Measurements from ENCODE around the gene LCP2.

DNA sequence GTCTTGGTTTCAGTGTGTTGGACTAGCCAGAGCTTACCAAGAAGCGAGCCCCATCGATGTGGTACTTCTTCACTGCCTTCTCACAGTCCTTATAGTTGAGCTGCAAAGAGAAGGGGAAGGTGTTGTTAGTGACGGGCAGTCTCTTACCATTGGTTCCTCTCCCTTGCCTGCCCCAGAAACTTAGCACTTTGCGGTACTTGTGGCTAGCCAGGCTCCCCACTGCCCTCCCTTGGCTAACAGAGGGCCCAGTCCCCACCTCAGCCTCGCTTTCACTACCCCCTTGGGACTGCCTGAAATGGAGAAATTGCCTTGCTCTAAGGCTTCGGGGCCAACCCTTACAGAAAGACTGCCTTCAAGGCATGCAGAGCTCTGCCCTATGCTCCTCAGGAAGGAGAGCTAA, 4.3 kb downstream of the LCP2 start:
- no peak for TF ChIP-seq POLR2AphosphoS5 (IDR thresholded peaks at IDR 0.05; ENCODE audit: low read depth, low read length)
- TF ChIP-seq, protein P1, sequence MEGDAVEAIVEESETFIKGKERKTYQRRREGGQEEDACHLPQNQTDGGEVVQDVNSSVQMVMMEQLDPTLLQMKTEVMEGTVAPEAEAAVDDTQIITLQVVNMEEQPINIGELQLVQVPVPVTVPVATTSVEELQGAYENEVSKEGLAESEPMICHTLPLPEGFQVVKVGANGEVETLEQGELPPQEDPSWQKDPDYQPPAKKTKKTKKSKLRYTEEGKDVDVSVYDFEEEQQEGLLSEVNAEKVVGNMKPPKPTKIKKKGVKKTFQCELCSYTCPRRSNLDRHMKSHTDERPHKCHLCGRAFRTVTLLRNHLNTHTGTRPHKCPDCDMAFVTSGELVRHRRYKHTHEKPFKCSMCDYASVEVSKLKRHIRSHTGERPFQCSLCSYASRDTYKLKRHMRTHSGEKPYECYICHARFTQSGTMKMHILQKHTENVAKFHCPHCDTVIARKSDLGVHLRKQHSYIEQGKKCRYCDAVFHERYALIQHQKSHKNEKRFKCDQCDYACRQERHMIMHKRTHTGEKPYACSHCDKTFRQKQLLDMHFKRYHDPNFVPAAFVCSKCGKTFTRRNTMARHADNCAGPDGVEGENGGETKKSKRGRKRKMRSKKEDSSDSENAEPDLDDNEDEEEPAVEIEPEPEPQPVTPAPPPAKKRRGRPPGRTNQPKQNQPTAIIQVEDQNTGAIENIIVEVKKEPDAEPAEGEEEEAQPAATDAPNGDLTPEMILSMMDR (IDR thresholded peaks at IDR 0.05) = no peak
- TF ChIP-seq, protein P2, sequence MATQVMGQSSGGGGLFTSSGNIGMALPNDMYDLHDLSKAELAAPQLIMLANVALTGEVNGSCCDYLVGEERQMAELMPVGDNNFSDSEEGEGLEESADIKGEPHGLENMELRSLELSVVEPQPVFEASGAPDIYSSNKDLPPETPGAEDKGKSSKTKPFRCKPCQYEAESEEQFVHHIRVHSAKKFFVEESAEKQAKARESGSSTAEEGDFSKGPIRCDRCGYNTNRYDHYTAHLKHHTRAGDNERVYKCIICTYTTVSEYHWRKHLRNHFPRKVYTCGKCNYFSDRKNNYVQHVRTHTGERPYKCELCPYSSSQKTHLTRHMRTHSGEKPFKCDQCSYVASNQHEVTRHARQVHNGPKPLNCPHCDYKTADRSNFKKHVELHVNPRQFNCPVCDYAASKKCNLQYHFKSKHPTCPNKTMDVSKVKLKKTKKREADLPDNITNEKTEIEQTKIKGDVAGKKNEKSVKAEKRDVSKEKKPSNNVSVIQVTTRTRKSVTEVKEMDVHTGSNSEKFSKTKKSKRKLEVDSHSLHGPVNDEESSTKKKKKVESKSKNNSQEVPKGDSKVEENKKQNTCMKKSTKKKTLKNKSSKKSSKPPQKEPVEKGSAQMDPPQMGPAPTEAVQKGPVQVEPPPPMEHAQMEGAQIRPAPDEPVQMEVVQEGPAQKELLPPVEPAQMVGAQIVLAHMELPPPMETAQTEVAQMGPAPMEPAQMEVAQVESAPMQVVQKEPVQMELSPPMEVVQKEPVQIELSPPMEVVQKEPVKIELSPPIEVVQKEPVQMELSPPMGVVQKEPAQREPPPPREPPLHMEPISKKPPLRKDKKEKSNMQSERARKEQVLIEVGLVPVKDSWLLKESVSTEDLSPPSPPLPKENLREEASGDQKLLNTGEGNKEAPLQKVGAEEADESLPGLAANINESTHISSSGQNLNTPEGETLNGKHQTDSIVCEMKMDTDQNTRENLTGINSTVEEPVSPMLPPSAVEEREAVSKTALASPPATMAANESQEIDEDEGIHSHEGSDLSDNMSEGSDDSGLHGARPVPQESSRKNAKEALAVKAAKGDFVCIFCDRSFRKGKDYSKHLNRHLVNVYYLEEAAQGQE (IDR thresholded peaks at IDR 0.05; ENCODE audit: insufficient read depth in 1 of 2, low read depth in 2 of 2, low read length in 1 of 2) = no peak
- no peak for TF ChIP-seq SIN3A (IDR thresholded peaks at IDR 0.05; ENCODE audit: borderline replicate concordance, insufficient read depth, low read depth, low read length)

All from Panc1 (cell line).